Kidney tubule cell (primary cell): ENCODE results near the gene DBI.
"Not testable (repeated sequence)": the region's sequence is repeated elsewhere in the genome, so short reads cannot be mapped to it uniquely, and the experiment has no call there.

Experiments
- DNase-seq: peaks from one replicate; pipeline ENCODE4 v3.0.0-alpha.2; 2018; ENCODE audit warnings: low spot score

The DBI gene

GRCh38 chr2:119365436-119365835 is 1.3 kb upstream of the DBI start:
- DNase-seq = no peak

DNA sequence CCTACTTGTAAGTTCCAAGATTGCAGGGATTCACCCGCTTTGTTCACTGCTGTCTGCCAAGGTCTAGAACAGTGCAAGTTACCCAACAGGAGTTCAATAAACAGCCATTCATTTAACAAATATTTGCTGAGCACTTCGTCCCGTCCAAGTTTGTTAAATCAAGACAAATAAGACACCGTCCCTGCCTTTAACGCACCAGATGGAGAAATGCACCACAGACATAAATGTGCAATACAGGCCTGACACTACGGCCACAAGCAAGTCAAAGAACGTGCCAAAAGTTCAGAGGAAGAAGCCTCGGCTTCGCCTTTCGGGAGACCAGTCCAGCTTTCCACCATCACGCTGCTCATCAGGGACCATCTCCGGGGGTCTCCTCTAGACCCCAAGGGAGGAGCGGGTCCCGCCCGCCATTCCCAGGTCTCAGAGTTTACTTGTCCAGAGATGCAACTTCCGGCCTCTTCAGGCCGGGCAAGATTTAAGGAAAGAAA is 572 bp upstream of the DBI start:
- peak; percentile 29 for DNase-seq

DNA sequence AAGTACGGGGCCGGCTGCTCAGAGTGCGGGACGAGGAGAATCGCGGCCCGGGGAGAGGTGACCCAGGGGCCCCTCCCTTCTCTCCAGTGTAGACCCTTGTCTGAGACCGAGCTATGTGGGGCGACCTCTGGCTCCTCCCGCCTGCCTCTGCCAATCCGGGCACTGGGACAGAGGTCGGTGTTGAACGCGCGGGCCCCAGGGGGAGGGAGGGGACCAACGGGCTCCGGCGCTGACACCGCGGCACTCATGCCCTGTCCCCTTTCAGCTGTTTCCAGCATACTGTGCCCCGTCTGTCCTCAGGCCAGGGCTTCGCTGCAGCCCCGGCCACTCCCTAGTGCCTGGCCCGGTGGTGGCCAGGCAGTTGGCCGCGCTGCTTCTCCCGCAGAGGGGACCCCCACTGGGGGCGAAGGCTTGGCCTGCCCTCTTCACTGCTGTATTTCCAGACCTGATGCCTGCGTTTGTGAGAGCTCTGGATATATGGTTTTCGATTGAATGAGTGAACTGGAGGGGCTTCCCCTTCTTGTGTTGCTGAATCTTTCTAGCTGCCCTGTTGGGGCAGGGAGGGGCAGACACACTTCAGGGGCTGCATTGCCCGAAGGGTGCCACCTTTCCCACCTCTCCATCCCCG is 809 bp downstream of the DBI start:
- peak; percentile 46 for DNase-seq

- DNase-seq = no peak
These were observed 3.1 kb downstream of the DBI start for GRCh38 chr2:119369845-119370244.

- DNase-seq = no peak
These were observed 4.3 kb downstream of the DBI start for GRCh38 chr2:119371111-119371510.

- no peak for DNase-seq
These were observed 6.2 kb downstream of the DBI start for GRCh38 chr2:119372778-119373568.

DNA sequence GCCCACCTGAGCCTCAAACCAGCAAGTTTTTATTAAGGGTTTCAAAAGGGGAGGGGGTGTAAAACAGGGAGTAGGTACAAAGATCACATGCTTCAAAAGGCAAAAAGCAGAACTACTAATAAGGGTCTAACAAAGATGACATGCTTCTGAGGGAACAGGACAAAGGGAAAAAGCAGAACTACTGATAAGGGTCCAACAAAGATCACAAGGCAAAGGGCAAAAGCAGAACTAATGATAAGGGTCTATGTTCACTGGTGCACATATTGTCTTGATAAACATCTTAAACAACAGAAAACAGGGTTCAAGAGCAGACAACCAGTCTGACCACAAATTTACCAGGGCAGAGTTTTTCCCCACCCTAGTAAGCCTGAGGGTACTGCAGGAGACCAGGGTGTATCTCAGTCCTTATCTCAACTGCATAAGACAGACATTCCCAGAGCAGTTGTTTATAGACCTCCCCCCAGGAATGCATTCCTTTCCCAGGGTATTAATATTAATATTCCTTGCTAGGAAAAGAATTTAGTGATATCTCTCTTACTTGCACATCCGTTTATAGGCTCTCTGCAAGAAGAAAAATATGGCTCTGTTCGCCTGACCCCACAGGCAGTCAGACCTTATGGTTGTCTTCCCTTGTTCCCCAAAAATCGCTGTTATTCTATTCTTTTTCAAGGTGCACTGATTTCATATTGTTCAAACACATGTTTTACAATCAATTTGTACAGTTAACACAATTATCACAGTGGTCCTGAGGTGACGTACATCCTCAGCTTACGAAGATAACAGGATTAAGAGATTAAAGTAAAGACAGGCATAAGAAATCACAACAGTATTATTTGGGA is 7.3 kb downstream of the DBI start:
- not testable (repeated sequence) for DNase-seq

DNA sequence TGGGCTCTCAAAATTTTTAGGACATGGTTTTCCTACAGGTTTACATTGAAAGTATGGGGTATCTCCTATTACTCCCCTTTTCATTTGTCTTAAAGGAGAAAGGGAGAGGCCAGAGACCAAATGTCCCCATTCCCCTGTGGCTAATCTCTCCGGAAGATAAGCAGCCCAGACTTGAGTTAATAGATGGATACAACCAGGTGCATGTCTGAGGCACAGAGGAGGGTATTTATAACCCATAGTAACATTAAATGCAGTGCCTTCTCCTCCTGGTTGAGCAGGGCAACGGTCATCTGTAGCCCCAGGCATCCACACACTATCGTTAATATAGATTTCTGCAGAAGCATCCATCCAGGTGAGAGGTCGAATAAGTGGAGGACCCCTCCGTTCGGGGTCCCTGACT is 9.6 kb downstream of the DBI start:
- DNase-seq = not testable (repeated sequence)

- DNase-seq = no peak
These were observed 10.0 kb downstream of the DBI start for GRCh38 chr2:119376810-119377209.

DNA sequence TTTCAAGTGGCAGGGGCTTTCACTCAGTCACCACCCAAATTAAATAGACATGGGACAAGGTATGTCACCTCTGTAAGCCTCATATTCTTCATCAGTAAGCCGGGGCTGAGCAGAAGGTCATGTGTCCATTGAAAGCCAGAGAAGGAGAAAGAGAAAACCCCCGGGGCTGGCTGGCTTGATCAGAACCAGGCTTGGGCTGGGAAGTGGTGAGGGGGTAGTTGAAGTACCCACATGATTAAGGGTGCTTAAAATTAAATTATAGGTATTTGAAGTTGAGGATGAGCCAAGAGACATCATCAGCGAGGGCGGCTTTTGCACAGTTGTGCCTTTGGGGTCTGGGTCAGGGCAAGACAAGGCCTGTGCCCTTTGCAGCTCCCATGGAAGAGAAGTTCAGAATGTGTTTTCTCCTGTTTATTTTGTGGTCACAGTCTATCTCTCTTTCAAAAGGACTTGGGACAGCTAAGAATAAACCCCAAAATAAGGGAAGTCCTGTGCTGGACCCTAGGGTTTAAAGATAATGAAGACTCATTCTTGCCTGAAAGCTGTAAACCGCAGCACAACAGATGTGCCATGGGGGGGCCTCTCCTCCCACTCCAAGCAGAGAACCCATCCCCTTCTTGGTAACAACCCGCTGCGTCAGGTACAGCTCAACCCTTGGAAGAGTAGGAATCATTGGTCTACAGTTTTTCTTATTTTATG is 10.7 kb downstream of the DBI start:
- DNase-seq = no peak

DNA sequence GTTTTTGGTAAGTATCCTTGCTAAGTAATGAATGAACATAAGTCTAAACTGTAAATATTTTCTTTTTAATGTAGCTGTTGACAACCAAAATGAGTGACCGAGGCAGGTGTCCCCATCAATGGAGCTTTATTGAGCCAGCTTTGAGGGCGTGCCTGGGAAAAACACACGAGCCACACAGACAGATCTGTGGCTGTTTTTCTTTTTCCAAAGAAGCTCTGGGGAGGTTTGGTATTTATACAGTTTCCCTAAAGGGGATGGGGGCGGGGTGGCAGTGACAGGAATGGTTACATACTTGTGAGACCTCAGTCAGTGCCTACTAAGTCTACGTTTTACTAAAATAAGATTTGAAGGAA is 11.2 kb downstream of the DBI start:
- DNase-seq = no peak

DNA sequence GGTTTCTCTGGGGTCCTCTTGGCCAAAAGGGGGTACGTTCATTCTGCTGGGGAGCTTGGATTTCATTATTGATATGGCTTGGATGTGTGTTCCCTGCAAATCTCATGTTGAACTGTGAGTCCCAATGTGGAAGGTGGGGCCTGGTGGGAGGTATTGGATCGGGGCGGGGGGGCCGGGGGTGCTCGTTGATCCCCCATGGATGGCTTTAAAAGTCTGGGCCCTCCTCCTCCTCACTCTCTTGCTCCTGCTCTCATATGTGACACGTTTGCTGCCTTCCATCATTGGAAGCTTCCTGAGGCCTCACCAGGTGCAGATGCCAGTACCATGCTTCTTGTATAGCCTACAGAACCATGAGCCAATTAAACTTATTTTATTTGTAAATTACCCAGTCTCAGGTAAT is 11.8 kb downstream of the DBI start:
- DNase-seq = no peak

GRCh38 chr2:119383410-119384140 is 16.8 kb downstream of the DBI start:
- DNase-seq = peak; percentile 17

GRCh38 chr2:119384971-119385370 is 18.2 kb downstream of the DBI start:
- no peak for DNase-seq

GRCh38 chr2:119385466-119385865 is 18.7 kb downstream of the DBI start:
- no peak for DNase-seq

DNA sequence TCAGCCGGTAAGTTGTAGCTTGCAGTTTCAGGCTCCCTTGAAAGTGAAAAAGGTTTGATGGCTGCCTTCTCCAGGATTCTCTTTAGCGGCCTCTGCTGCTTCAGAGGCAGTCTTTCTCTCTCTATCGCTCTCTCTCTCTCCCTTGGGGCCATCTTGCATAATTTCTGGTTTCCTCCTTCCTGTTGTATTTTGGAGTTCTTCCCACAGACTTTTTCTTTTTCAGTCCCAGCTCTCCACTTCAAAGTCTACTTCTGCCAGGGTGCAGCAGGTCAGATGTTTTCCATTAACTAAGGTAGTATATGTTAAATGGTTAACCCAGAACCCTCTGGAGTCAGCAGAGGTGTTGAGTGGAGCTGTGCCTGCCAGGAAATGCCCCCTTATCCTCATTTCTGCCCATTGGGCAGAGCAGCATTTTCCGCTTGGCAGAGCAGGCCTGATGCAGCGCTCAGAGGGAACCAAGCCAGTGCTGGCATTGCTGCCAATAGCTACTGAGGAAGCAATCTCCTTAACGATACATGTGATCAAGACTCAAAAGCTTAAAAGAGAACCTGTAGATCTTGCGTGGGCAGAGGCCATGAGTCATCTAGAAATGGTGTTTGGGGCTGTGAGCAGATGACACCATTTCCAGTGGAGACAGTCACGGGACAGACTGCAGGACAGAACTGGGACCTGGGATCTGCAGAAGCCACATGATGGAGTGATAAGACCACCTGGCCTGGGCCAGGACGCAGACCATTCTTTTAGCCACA is 20.8 kb downstream of the DBI start:
- DNase-seq = peak; percentile 97

- peak; percentile 66 for DNase-seq
These were observed 23.0 kb downstream of the DBI start for GRCh38 chr2:119389615-119390306.

DNA sequence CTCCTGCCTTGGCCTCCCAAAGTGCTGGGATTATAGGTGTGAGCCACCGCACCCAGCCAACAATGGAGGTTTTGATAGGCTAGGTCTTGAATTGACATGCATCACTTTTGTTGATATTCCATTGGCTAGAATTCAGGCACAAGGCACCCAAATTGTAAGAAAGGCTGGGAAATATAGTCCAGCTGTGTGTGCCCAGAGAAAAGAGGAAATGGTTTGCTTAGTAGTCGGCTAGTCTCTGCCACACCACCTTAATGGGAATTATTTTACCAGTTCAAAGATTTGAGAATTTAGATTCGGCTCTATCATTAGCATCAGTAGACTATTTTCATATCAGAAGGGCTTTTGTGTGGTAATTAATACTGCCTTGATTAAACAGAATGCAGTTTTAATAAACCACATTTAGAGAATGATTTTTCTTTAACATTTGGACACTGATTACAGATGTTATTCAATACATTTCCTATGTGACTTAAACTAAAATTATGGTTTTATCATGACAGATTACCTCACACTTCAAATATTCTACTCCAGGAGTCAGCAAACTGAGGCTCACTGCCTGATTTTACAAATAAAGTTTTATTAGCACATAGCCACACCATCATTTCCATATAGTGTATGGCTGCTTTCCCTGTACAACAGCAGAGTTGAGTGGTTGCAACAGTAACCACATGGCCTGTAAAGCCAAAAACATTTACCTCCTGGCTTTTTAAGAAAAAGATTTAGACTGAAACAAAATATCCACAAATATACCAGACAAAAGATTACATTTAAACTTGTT is 27.4 kb downstream of the DBI start:
- DNase-seq = no peak

GRCh38 chr2:119397196-119397595 is 30.4 kb downstream of the DBI start:
- no peak for DNase-seq
